Measurements from ENCODE around the gene MYO5B.

The MYO5B gene

GRCh38 chr18:50061876-50062517 is 132.9 kb downstream of the MYO5B start:
- H3K4me3 ChIP-seq (ENCODE audit: low read length), result no peak overlapping the region
- H3K4me2 ChIP-seq (ENCODE audit: low read depth, low read length), result no peak overlapping the region
- no peaks in the 10 kb centered on the region for H3F3A ChIP-seq (ENCODE audit: insufficient read depth, low read length)
- H4K20me1 ChIP-seq (ENCODE audit: insufficient read depth, low read length), result no peaks in the 10 kb centered on the region
- no peak overlapping the region for H3K27ac ChIP-seq (ENCODE audit: low read length)
- H3K9me2 ChIP-seq (replicated peaks; ENCODE audit: insufficient read depth, low read length), result 0 out of 2 replicates have a peak, but pooled peaks cover 3% of the 10 kb centered on the region
- no peak overlapping the region for H3K9ac ChIP-seq (ENCODE audit: low read length)
- no peak for DNase-seq
- no peaks in the 10 kb centered on the region for H3K27me3 ChIP-seq (replicated peaks; ENCODE audit: insufficient read depth, low read length)
- H3K4me1 ChIP-seq (ENCODE audit: low read length), result no peaks in the 10 kb centered on the region; the same call in 1 of the 2 replicates
- no peak overlapping the region for H2AFZ ChIP-seq (ENCODE audit: low read length)
- no peaks in the 10 kb centered on the region for H3K36me3 ChIP-seq (replicated peaks; ENCODE audit: insufficient read depth, low read length)
- TF ChIP-seq EZH2 (optimal IDR thresholded peaks at IDR 0.05; ENCODE audit: low read depth, low read length), result no peak
- no peak for TF ChIP-seq EZH2phosphoT487 (IDR thresholded peaks at IDR 0.05; ENCODE audit: low read length)
- TF ChIP-seq, protein P1, sequence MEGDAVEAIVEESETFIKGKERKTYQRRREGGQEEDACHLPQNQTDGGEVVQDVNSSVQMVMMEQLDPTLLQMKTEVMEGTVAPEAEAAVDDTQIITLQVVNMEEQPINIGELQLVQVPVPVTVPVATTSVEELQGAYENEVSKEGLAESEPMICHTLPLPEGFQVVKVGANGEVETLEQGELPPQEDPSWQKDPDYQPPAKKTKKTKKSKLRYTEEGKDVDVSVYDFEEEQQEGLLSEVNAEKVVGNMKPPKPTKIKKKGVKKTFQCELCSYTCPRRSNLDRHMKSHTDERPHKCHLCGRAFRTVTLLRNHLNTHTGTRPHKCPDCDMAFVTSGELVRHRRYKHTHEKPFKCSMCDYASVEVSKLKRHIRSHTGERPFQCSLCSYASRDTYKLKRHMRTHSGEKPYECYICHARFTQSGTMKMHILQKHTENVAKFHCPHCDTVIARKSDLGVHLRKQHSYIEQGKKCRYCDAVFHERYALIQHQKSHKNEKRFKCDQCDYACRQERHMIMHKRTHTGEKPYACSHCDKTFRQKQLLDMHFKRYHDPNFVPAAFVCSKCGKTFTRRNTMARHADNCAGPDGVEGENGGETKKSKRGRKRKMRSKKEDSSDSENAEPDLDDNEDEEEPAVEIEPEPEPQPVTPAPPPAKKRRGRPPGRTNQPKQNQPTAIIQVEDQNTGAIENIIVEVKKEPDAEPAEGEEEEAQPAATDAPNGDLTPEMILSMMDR (IDR thresholded peaks at IDR 0.05; ENCODE audit: low read length), result no peak
- H3K79me2 ChIP-seq (ENCODE audit: low read length), result peaks cover 57% of the 10 kb centered on the region
- H3K9me3 ChIP-seq (replicated peaks; ENCODE audit: insufficient read depth, low read length), result no peaks in the 10 kb centered on the region

GRCh38 chr18:50060822-50061221 is 134.1 kb downstream of the MYO5B start:
- no peak overlapping the region for H3K9ac ChIP-seq (ENCODE audit: low read length)
- TF ChIP-seq, protein P1 (IDR thresholded peaks at IDR 0.05; ENCODE audit: low read length), result no peak
- TF ChIP-seq EZH2phosphoT487 (IDR thresholded peaks at IDR 0.05; ENCODE audit: low read length), result no peak
- TF ChIP-seq EZH2 (optimal IDR thresholded peaks at IDR 0.05; ENCODE audit: low read depth, low read length), result no peak
- H3K36me3 ChIP-seq (replicated peaks; ENCODE audit: insufficient read depth, low read length), result no peaks in the 10 kb centered on the region
- H3K4me3 ChIP-seq (ENCODE audit: low read length), result no peak overlapping the region
- no peaks in the 10 kb centered on the region for H4K20me1 ChIP-seq (ENCODE audit: insufficient read depth, low read length)
- no peak for DNase-seq
- no peak overlapping the region for H3K4me2 ChIP-seq (ENCODE audit: low read depth, low read length)
- H3K27ac ChIP-seq (ENCODE audit: low read length), result no peak overlapping the region
- H3K79me2 ChIP-seq (ENCODE audit: low read length), result peaks cover 51% of the 10 kb centered on the region
- no peaks in the 10 kb centered on the region for H3K9me2 ChIP-seq (replicated peaks; ENCODE audit: insufficient read depth, low read length)
- H3K27me3 ChIP-seq (replicated peaks; ENCODE audit: insufficient read depth, low read length), result no peaks in the 10 kb centered on the region
- H3F3A ChIP-seq (ENCODE audit: insufficient read depth, low read length), result no peaks in the 10 kb centered on the region
- H3K4me1 ChIP-seq (ENCODE audit: low read length), result no peaks in the 10 kb centered on the region; the same call in 1 of the 2 replicates
- no peak overlapping the region for H2AFZ ChIP-seq (ENCODE audit: low read length)
- no peaks in the 10 kb centered on the region for H3K9me3 ChIP-seq (replicated peaks; ENCODE audit: insufficient read depth, low read length)

DNA sequence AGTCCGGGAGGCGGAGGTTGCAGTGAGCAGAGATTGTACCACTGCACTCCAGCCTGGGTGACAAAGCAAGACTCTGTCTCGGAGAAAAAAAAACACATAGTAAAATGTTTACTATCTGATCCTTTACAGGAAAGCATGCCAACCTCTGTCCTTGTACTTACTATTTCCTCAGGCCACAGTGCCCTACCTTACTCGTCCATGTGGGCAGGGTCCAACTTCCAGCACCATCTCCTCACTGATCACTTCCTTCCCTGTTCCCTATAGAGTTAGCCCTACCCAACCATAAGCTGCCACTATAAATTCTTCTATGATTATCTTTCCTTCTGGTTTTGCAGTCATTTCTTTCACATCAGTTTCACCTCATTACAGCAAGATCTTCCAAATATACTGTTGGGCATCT is 136.2 kb downstream of the MYO5B start:
- Histone ChIP-seq H3K9me3 (replicated peaks; ENCODE audit: insufficient read depth, low read length) (no peaks in the 10 kb centered on the region), H2AFZ (ENCODE audit: low read length) (no peak overlapping the region), H3K9me2 (replicated peaks; ENCODE audit: insufficient read depth, low read length) (no peaks in the 10 kb centered on the region), H3K9ac (ENCODE audit: low read length) (no peak overlapping the region), H3K79me2 (ENCODE audit: low read length) (peaks cover 40% of the 10 kb centered on the region), H4K20me1 (ENCODE audit: insufficient read depth, low read length) (no peaks in the 10 kb centered on the region), H3K27ac (ENCODE audit: low read length) (no peak overlapping the region), H3F3A (ENCODE audit: insufficient read depth, low read length) (no peaks in the 10 kb centered on the region), H3K27me3 (replicated peaks; ENCODE audit: insufficient read depth, low read length) (no peaks in the 10 kb centered on the region), H3K4me2 (ENCODE audit: low read depth, low read length) (no peak overlapping the region), H3K4me3 (ENCODE audit: low read length) (no peak overlapping the region), H3K4me1 (ENCODE audit: low read length) (no peaks in the 10 kb centered on the region; the same call in 1 of the 2 replicates), H3K36me3 (replicated peaks; ENCODE audit: insufficient read depth, low read length) (no peaks in the 10 kb centered on the region)
- TF ChIP-seq EZH2phosphoT487 (IDR thresholded peaks at IDR 0.05; ENCODE audit: low read length) (no peak), EZH2 (optimal IDR thresholded peaks at IDR 0.05; ENCODE audit: low read depth, low read length) (no peak)
- TF ChIP-seq, protein P1 (IDR thresholded peaks at IDR 0.05; ENCODE audit: low read length), result no peak
- no peak for DNase-seq
